HepG2 (cell line): ENCODE data around the gene PIK3IP1.
A peak's percentile ranks its signal among the peaks of the same experiment; 100 is the strongest.

ENCODE experiments used
- CREB1 ChIP-seq, 2 experiments: fragments of 450-650 bp in 1 of 2; IDR thresholded peaks; 2 replicates each; pipeline ENCODE4 v1.6.1; 2016 to 2017; ENCODE audit warnings: control low read depth in 1 of 2, mild to moderate bottlenecking in 1 of 2, missing compliant biosample characterization in 1 of 2, missing genetic modification characterization in 1 of 2
- PHF8 ChIP-seq: sonication (generic); formaldehyde crosslinking; IDR thresholded peaks from 2 replicates; pipeline ENCODE4 v1.5.0; 2020; ENCODE audit warnings: missing genetic modification reagents
- POLR2A ChIP-seq, 2 experiments: IDR thresholded peaks; 2 replicates each; pipeline ENCODE4 v1.6.1; 2011; ENCODE audit warnings: low read depth in 2 of 2, low read length in 2 of 2, mild to moderate bottlenecking in 1 of 2, moderate library complexity in 1 of 2; ENCODE audit not compliant: insufficient read depth in 1 of 2
- RNF2 ChIP-seq: fragments of 450-650 bp; conservative IDR thresholded peaks from 2 replicates; pipeline ENCODE4 v1.6.1; 2016; ENCODE audit warnings: low read depth
- SATB2 ChIP-seq: sonication (generic); formaldehyde crosslinking; IDR thresholded peaks from 2 replicates; pipeline ENCODE4 v1.5.0; 2020; ENCODE audit warnings: missing genetic modification reagents
- TF ChIP-seq, protein P1 (sequence below): sonication (generic); formaldehyde crosslinking; IDR thresholded peaks from 2 replicates; pipeline ENCODE4 v1.4.0; 2020; ENCODE audit warnings: low read depth, missing genetic modification reagents
- TF ChIP-seq, protein P2 (sequence below): sonication (generic); formaldehyde crosslinking; IDR thresholded peaks from 2 replicates; pipeline ENCODE4 v1.8.1; 2023; ENCODE audit warnings: missing genetic modification reagents, mild to moderate bottlenecking, borderline replicate concordance
- TF ChIP-seq, protein P3 (sequence below): IDR thresholded peaks from 2 replicates; pipeline ENCODE4 v1.6.1; 2012; ENCODE audit warnings: low read length, improper control_type of control experiment
- TF ChIP-seq, protein P4 (sequence below), 2 experiments: sonication (generic) in 1 of 2; formaldehyde crosslinking in 1 of 2; IDR thresholded peaks; 2 replicates each; pipeline versions ENCODE4 v1.5.1 to v1.6.1; 2011 to 2020; ENCODE audit warnings: borderline replicate concordance in 1 of 2, low read depth in 1 of 2, low read length in 1 of 2, mild to moderate bottlenecking in 1 of 2, missing genetic modification reagents in 1 of 2, moderate library complexity in 1 of 2

DNA sequence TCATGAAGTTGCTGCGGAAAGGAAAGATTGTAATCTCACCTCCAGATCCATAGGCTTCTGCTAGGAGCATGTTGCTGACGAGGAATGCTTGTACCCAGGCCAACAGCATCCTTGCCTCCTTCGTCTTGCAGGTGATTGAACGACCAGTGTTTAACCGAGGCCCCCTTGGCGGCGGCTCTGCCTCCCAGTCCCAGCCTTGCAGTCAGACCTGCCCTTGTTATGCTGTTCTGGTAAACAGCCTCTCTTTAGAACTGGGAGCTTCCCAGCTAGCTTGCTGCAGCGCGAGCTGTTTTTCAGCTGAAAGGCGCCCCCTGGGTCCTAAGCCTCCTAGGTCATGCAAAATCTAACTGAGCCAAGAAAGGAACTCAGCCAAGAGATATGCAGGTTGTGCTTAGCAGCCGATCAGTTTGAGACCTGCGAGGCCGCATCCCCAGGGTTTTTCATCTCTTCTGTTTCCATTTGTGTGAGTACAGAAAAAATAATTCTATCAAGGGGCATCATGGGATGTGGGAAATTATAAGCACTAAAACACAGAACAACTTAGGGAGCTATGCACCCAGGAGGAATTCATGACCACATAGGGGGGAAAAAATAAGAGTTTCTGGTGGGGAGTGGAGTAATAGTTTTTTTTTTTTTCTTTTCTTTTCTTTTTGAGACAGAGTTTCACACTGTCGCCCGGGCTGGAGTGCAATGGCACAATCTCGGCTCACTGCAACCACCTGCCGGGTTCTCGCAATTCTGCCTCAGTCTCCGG, at the start of gene PIK3IP1:
- TF ChIP-seq PHF8 (CRISPR knock-in tag) (0 out of 2 replicates have a peak, but pooled peaks have one; percentile 24), POLR2A (IDR thresholded peaks at IDR 0.05; ENCODE audit: insufficient read depth in 1 of 2, low read depth in 2 of 2, low read length in 2 of 2) (peak in 1 of 2 experiments; percentile 44; a peak in 1 of 4 replicates), CREB1 (IDR thresholded peaks at IDR 0.05) (no peak), CREB1 (CRISPR knock-in tag; IDR thresholded peaks at IDR 0.05) (0 out of 2 replicates have a peak, but pooled peaks have one; percentile 14), RNF2 (no peak), SATB2 (CRISPR knock-in tag) (no peak)
- TF ChIP-seq, protein P1, sequence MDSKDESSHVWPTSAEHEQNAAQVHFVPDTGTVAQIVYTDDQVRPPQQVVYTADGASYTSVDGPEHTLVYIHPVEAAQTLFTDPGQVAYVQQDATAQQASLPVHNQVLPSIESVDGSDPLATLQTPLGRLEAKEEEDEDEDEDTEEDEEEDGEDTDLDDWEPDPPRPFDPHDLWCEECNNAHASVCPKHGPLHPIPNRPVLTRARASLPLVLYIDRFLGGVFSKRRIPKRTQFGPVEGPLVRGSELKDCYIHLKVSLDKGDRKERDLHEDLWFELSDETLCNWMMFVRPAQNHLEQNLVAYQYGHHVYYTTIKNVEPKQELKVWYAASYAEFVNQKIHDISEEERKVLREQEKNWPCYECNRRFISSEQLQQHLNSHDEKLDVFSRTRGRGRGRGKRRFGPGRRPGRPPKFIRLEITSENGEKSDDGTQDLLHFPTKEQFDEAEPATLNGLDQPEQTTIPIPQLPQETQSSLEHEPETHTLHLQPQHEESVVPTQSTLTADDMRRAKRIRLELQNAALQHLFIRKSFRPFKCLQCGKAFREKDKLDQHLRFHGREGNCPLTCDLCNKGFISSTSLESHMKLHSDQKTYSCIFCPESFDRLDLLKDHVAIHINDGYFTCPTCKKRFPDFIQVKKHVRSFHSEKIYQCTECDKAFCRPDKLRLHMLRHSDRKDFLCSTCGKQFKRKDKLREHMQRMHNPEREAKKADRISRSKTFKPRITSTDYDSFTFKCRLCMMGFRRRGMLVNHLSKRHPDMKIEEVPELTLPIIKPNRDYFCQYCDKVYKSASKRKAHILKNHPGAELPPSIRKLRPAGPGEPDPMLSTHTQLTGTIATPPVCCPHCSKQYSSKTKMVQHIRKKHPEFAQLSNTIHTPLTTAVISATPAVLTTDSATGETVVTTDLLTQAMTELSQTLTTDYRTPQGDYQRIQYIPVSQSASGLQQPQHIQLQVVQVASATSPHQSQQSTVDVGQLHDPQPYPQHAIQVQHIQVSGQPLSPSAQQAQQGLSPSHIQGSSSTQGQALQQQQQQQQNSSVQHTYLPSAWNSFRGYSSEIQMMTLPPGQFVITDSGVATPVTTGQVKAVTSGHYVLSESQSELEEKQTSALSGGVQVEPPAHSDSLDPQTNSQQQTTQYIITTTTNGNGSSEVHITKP: no peak
- TF ChIP-seq, protein P2, sequence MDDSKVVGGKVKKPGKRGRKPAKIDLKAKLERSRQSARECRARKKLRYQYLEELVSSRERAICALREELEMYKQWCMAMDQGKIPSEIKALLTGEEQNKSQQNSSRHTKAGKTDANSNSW (CRISPR knock-in tag): no peak
- TF ChIP-seq, protein P3, sequence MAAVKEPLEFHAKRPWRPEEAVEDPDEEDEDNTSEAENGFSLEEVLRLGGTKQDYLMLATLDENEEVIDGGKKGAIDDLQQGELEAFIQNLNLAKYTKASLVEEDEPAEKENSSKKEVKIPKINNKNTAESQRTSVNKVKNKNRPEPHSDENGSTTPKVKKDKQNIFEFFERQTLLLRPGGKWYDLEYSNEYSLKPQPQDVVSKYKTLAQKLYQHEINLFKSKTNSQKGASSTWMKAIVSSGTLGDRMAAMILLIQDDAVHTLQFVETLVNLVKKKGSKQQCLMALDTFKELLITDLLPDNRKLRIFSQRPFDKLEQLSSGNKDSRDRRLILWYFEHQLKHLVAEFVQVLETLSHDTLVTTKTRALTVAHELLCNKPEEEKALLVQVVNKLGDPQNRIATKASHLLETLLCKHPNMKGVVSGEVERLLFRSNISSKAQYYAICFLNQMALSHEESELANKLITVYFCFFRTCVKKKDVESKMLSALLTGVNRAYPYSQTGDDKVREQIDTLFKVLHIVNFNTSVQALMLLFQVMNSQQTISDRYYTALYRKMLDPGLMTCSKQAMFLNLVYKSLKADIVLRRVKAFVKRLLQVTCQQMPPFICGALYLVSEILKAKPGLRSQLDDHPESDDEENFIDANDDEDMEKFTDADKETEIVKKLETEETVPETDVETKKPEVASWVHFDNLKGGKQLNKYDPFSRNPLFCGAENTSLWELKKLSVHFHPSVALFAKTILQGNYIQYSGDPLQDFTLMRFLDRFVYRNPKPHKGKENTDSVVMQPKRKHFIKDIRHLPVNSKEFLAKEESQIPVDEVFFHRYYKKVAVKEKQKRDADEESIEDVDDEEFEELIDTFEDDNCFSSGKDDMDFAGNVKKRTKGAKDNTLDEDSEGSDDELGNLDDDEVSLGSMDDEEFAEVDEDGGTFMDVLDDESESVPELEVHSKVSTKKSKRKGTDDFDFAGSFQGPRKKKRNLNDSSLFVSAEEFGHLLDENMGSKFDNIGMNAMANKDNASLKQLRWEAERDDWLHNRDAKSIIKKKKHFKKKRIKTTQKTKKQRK: no peak
- TF ChIP-seq, protein P4, sequence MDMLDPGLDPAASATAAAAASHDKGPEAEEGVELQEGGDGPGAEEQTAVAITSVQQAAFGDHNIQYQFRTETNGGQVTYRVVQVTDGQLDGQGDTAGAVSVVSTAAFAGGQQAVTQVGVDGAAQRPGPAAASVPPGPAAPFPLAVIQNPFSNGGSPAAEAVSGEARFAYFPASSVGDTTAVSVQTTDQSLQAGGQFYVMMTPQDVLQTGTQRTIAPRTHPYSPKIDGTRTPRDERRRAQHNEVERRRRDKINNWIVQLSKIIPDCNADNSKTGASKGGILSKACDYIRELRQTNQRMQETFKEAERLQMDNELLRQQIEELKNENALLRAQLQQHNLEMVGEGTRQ (IDR thresholded peaks at IDR 0.05; ENCODE audit: low read depth, low read length): no peak
- TF ChIP-seq, protein P4 (CRISPR knock-in tag; IDR thresholded peaks at IDR 0.05; ENCODE audit: borderline replicate concordance): no peak
